Central memory CD8-positive, alpha-beta T cell (primary cell): ENCODE measurements around the gene CMPK1.
"Not testable (repeated sequence)": the region's sequence is repeated elsewhere in the genome, so short reads cannot be mapped to it uniquely, and the experiment has no call there.

Experiments
- ATAC-seq: fragments of 150-1000 bp; cut with Tn5 transposase; replicated peaks from 2 replicates; pipeline ENCODE4 v1.10.0; 2022; ENCODE audit warnings: mild to moderate bottlenecking, moderate FRiP score, moderate number of reproducible peaks; ENCODE audit not compliant: poor library complexity, severe bottlenecking; ENCODE audit errors: extremely low read depth
- DNase-seq, 2 donors: peaks; one replicate each; pipeline ENCODE4 v3.0.0; 2021; ENCODE audit warnings: low spot score in 2 of 2
- H3K27ac Mint-ChIP-seq: one replicate; pipeline ENCODE4 v1.8.0; 2022; ENCODE audit warnings: low read depth, mild to moderate bottlenecking, moderate library complexity, mixed read lengths
- H3K27me3 Mint-ChIP-seq: one replicate; pipeline ENCODE4 v1.8.0; 2022; ENCODE audit warnings: mixed read lengths
- H3K36me3 Mint-ChIP-seq: one replicate; pipeline ENCODE4 v1.8.0; 2022; ENCODE audit warnings: mild to moderate bottlenecking, moderate library complexity, mixed read lengths; ENCODE audit not compliant: insufficient read depth
- H3K4me1 Mint-ChIP-seq: one replicate; pipeline ENCODE4 v1.8.0; 2022; ENCODE audit warnings: mixed read lengths
- H3K4me3 Mint-ChIP-seq: one replicate; pipeline ENCODE4 v1.8.0; 2022; ENCODE audit warnings: mild to moderate bottlenecking, moderate library complexity, mixed read lengths
- H3K9me3 Mint-ChIP-seq: one replicate; pipeline ENCODE4 v1.8.0; 2022; ENCODE audit warnings: mixed read lengths

Gene CMPK1

GRCh38 chr1:47325528-47325927 lies 8.1 kb upstream of the CMPK1 start:
- Mint-ChIP-seq H3K27me3 (no peaks in the 10 kb centered on the region), H3K36me3 (no peaks in the 10 kb centered on the region), H3K9me3 (no peaks in the 10 kb centered on the region), H3K4me1 (no peaks in the 10 kb centered on the region), H3K27ac (no peak overlapping the region), H3K4me3 (no peak overlapping the region)
- no peak for DNase-seq
- ATAC-seq = no peak

DNA sequence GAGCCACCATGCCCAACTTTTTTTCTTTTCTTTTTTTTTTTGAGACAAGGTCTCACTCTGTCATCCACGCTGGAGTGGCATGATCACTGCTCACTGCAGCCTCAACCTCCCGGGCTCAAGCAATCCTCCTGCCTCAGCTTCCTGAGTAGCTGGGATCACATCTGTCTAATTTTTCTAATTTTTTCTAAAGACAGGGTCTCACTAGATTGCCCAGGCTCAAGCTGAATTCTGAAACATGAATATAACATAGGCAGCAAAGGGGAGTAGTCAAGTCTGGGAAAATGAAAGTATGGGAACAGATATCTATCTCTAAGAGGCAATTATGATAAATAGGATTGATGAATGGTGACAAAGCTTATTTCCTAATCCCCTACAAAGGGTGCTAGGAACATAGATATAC lies 7.3 kb upstream of the CMPK1 start:
- DNase-seq = no peak
- Mint-ChIP-seq H3K27ac (no peak overlapping the region), H3K9me3 (no peaks in the 10 kb centered on the region), H3K27me3 (no peaks in the 10 kb centered on the region), H3K4me3 (no peak overlapping the region), H3K4me1 (no peaks in the 10 kb centered on the region), H3K36me3 (no peaks in the 10 kb centered on the region)
- ATAC-seq = no peak

GRCh38 chr1:47328992-47329391 lies 4.6 kb upstream of the CMPK1 start:
- Mint-ChIP-seq H3K9me3 (no peaks in the 10 kb centered on the region), H3K4me1 (no peaks in the 10 kb centered on the region), H3K27ac (no peak overlapping the region), H3K4me3 (no peak overlapping the region), H3K36me3 (no peaks in the 10 kb centered on the region), H3K27me3 (no peaks in the 10 kb centered on the region)
- DNase-seq (no peak), ATAC-seq (no peak)

DNA sequence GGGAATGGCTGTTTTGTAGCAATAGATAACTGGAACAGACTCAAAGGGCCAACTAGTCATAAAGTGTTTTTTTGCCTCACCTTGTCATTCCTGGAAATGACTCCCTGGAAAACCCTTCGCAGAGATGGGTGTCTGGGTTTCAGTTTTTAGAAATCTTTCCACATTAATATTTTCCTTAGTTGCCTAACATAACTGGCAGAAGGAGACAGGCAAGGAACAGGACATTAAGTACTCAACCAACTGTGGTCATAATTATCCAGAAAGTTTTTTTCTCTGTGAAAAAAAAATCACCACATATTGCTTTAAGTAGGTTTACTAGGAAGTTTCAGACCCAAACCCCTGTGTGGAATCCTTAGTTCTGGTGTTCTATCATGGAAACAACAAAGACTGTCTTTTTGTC lies 3.4 kb upstream of the CMPK1 start:
- no peaks in the 10 kb centered on the region for H3K9me3 Mint-ChIP-seq
- peaks cover 10% of the 10 kb centered on the region for H3K4me1 Mint-ChIP-seq
- ATAC-seq (no peak), DNase-seq (no peak)
- peaks cover 4% of the 10 kb centered on the region for H3K36me3 Mint-ChIP-seq
- no peak overlapping the region for H3K4me3 Mint-ChIP-seq
- no peak overlapping the region for H3K27ac Mint-ChIP-seq
- no peaks in the 10 kb centered on the region for H3K27me3 Mint-ChIP-seq

- peak overlapping the region; percentile 39 for H3K4me3 Mint-ChIP-seq
- H3K27ac Mint-ChIP-seq = no peak overlapping the region
- H3K27me3 Mint-ChIP-seq = no peaks in the 10 kb centered on the region
- ATAC-seq (no peak), DNase-seq (no peak)
- peaks cover 6% of the 10 kb centered on the region for H3K36me3 Mint-ChIP-seq
- H3K4me1 Mint-ChIP-seq = peaks cover 18% of the 10 kb centered on the region
- no peaks in the 10 kb centered on the region for H3K9me3 Mint-ChIP-seq
Measured at GRCh38 chr1:47331875-47332274, 1.7 kb upstream of the CMPK1 start.

GRCh38 chr1:47332779-47333577 lies 612 bp upstream of the CMPK1 start:
- Mint-ChIP-seq H3K9me3 (no peaks in the 10 kb centered on the region), H3K27me3 (no peaks in the 10 kb centered on the region), H3K4me3 (no peak overlapping the region), H3K4me1 (peaks cover 19% of the 10 kb centered on the region), H3K36me3 (peaks cover 6% of the 10 kb centered on the region), H3K27ac (no peak overlapping the region)
- DNase-seq (no peak), ATAC-seq (no peak)

GRCh38 chr1:47333922-47334764 lies 553 bp downstream of the CMPK1 start:
- Mint-ChIP-seq H3K9me3 (no peaks in the 10 kb centered on the region), H3K4me1 (peaks cover 27% of the 10 kb centered on the region), H3K36me3 (peaks cover 6% of the 10 kb centered on the region), H3K27ac (no peak overlapping the region), H3K4me3 (no peak overlapping the region), H3K27me3 (no peaks in the 10 kb centered on the region)
- DNase-seq = peak; percentile 53 to 54
- ATAC-seq = peak; percentile 91

- Mint-ChIP-seq H3K27ac (no peak overlapping the region), H3K36me3 (peaks cover 6% of the 10 kb centered on the region), H3K27me3 (no peaks in the 10 kb centered on the region), H3K9me3 (no peaks in the 10 kb centered on the region), H3K4me1 (peaks cover 27% of the 10 kb centered on the region), H3K4me3 (no peak overlapping the region)
- ATAC-seq = no peak
- DNase-seq = no peak
Measured at GRCh38 chr1:47334765-47335435, 1.3 kb downstream of the CMPK1 start.

DNA sequence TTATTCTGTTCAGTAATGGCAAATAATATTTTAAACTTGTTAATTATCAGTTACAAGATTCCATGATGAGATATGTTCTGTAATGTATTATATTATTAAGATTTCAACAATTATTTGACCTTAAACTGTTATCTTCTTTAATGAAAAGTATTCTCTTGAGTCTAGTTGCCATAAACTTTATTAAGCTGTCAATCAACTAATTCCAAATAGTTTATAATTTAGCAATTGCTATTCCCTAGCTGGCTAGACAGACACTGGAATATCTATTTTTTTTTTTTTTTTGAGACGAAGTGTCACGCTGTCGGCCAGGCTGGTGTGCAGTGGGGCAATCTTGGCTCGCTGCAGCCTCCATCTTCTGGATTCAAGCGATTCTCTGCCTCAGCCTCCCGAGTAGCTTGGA lies 3.8 kb downstream of the CMPK1 start:
- Mint-ChIP-seq H3K4me1 (peaks cover 27% of the 10 kb centered on the region), H3K36me3 (peaks cover 10% of the 10 kb centered on the region), H3K9me3 (no peaks in the 10 kb centered on the region), H3K27me3 (no peaks in the 10 kb centered on the region), H3K27ac (no peak overlapping the region), H3K4me3 (no peak overlapping the region)
- DNase-seq (no peak), ATAC-seq (no peak)

GRCh38 chr1:47338249-47339077 lies 4.9 kb downstream of the CMPK1 start:
- no peak overlapping the region for H3K4me3 Mint-ChIP-seq
- DNase-seq = no peak
- H3K27me3 Mint-ChIP-seq = no peaks in the 10 kb centered on the region
- ATAC-seq = no peak
- peaks cover 10% of the 10 kb centered on the region for H3K36me3 Mint-ChIP-seq
- H3K9me3 Mint-ChIP-seq = no peaks in the 10 kb centered on the region
- H3K4me1 Mint-ChIP-seq = peaks cover 27% of the 10 kb centered on the region
- H3K27ac Mint-ChIP-seq = no peak overlapping the region

DNA sequence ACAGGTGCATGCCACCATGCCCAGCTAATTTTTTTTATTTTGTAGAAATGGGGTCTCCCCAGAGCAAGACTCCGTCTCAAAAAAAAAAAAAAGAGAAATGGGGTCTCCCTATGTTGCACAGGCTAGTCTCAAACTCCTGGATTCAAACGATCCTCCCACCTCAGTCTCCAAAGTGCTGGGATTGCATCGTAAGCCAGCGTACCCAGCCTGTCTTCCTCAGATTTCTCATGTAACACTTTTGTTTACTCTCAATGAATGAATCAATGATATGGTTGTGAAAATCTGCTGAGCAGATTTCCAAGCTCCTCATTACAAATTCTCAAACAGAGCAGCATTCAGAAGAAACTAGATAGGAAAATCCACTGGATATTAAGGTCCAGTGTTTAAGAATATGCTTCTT lies 6.6 kb downstream of the CMPK1 start:
- Mint-ChIP-seq H3K9me3 (no peaks in the 10 kb centered on the region), H3K27ac (no peak overlapping the region), H3K36me3 (peaks cover 6% of the 10 kb centered on the region), H3K27me3 (no peaks in the 10 kb centered on the region), H3K4me1 (peaks cover 16% of the 10 kb centered on the region), H3K4me3 (no peak overlapping the region)
- no peak for ATAC-seq
- DNase-seq = no peak

GRCh38 chr1:47346979-47347378 lies 13.4 kb downstream of the CMPK1 start:
- not testable (repeated sequence) for H3K4me3 Mint-ChIP-seq, DNase-seq, H3K9me3 Mint-ChIP-seq, ATAC-seq, H3K27me3 Mint-ChIP-seq, H3K36me3 Mint-ChIP-seq
- Mint-ChIP-seq H3K4me1 (peaks cover 25% of the 10 kb centered on the region), H3K27ac (peak overlapping the region; percentile 68)
